GM12801 (cell line): ENCODE data around the gene HOXA7.

ENCODE experiments used
- CTCF ChIP-seq: IDR thresholded peaks from one replicate; pipeline ENCODE4 v1.5.1; 2011; ENCODE audit warnings: control low read depth; ENCODE audit not compliant: insufficient read length; ENCODE audit errors: extremely low read depth

The HOXA7 gene

GRCh38 chr7:27196287-27196767, 39.9 kb upstream of the HOXA7 start:
- no peak for TF ChIP-seq CTCF

GRCh38 chr7:27194686-27195379, 38.4 kb upstream of the HOXA7 start:
- no peak for TF ChIP-seq CTCF

GRCh38 chr7:27194002-27194352, 37.5 kb upstream of the HOXA7 start:
- TF ChIP-seq CTCF = no peak

GRCh38 chr7:27193335-27194001, 37.0 kb upstream of the HOXA7 start:
- no peak for TF ChIP-seq CTCF

- TF ChIP-seq CTCF = no peak
These were observed 36.3 kb upstream of the HOXA7 start for GRCh38 chr7:27192546-27193334.

GRCh38 chr7:27191833-27192545, 35.5 kb upstream of the HOXA7 start:
- TF ChIP-seq CTCF = no peak
